Ascending aorta (tissue), 2 donors: ENCODE data around the gene PYGL. TPM values are rescaled to one million over a fixed set of nuclear protein-coding genes. Genes with fewer than 3 reads are reported as not detected.
"Not testable (repeated sequence)": the region's sequence is repeated elsewhere in the genome, so short reads cannot be mapped to it uniquely, and the experiment has no call there.

ENCODE experiments used
- DNase-seq, 2 donors: peaks; one replicate each; pipeline ENCODE4 v3.0.0-alpha.2; 2019; ENCODE audit warnings: low spot score in 2 of 2
- H3K27ac ChIP-seq, 2 donors: fragments of 200-600 bp; sonication (generic); one replicate each; pipeline ENCODE4 v1.5.1; 2016 to 2017; ENCODE audit warnings: mild to moderate bottlenecking in 1 of 2
- H3K27me3 ChIP-seq: fragments of 200-600 bp; sonication (generic); one replicate; pipeline ENCODE4 v1.5.1; 2017
- H3K36me3 ChIP-seq, 2 donors: fragments of 200-600 bp; sonication (generic); one replicate each; pipeline ENCODE4 v1.5.1; 2016
- H3K4me1 ChIP-seq, 2 donors: fragments of 200-600 bp; sonication (generic); one replicate each; pipeline ENCODE4 v1.5.1; 2016 to 2017; ENCODE audit warnings: mild to moderate bottlenecking in 1 of 2
- H3K4me3 ChIP-seq, 2 donors: fragments of 200-600 bp; sonication (generic); one replicate each; pipeline ENCODE4 v1.5.1; 2016 to 2017; ENCODE audit warnings: mild to moderate bottlenecking in 1 of 2
- H3K9me3 ChIP-seq, 2 donors: fragments of 200-600 bp; sonication (generic); one replicate each; pipeline ENCODE4 v1.5.1; 2016
- intact Hi-C: fragments of 100-400 bp; cut with DNase I; formaldehyde crosslinking; loops from one replicate; pipeline ENCODE4 v1.15.1; 2023
- total RNA-seq: library from RNA; depleted of rRNA; stranded (reverse); fragments of >200 nt; gene quantifications from one replicate; pipeline ENCODE4 v1.1.0, GENCODE V29; 2016
- TF ChIP-seq, protein P1 (sequence below), 3 experiments: fragments of 200-600 bp in 2 of 3; fragments of 450-650 bp in 1 of 3; sonication (generic) in 2 of 3; IDR thresholded peaks; one replicate each; pipeline ENCODE4 v1.5.1; 2016 to 2019; ENCODE audit warnings: antibody characterized with exemption in 3 of 3, mild to moderate bottlenecking in 1 of 3, moderate library complexity in 1 of 3

Gene PYGL
- total RNA-seq, 1 donor from 2014 or later: 13.8 TPM

GRCh38 chr14:50922803-50923202 lies 21.5 kb downstream of the PYGL start:
- no peaks in the 10 kb centered on the region for H3K27me3 ChIP-seq
- H3K36me3 ChIP-seq: peaks cover 12 to 51% of the 10 kb centered on the region in 2 donors
- no peaks in the 10 kb centered on the region for H3K9me3 ChIP-seq
- H3K4me3 ChIP-seq: no peak overlapping the region
- DNase-seq: no peak
- H3K4me1 ChIP-seq: no peaks in the 10 kb centered on the region
- TF ChIP-seq, protein P1, sequence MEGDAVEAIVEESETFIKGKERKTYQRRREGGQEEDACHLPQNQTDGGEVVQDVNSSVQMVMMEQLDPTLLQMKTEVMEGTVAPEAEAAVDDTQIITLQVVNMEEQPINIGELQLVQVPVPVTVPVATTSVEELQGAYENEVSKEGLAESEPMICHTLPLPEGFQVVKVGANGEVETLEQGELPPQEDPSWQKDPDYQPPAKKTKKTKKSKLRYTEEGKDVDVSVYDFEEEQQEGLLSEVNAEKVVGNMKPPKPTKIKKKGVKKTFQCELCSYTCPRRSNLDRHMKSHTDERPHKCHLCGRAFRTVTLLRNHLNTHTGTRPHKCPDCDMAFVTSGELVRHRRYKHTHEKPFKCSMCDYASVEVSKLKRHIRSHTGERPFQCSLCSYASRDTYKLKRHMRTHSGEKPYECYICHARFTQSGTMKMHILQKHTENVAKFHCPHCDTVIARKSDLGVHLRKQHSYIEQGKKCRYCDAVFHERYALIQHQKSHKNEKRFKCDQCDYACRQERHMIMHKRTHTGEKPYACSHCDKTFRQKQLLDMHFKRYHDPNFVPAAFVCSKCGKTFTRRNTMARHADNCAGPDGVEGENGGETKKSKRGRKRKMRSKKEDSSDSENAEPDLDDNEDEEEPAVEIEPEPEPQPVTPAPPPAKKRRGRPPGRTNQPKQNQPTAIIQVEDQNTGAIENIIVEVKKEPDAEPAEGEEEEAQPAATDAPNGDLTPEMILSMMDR (IDR thresholded peaks at IDR 0.05): no peak
- H3K27ac ChIP-seq: no peak overlapping the region
- intact Hi-C loops: no loop called here

DNA sequence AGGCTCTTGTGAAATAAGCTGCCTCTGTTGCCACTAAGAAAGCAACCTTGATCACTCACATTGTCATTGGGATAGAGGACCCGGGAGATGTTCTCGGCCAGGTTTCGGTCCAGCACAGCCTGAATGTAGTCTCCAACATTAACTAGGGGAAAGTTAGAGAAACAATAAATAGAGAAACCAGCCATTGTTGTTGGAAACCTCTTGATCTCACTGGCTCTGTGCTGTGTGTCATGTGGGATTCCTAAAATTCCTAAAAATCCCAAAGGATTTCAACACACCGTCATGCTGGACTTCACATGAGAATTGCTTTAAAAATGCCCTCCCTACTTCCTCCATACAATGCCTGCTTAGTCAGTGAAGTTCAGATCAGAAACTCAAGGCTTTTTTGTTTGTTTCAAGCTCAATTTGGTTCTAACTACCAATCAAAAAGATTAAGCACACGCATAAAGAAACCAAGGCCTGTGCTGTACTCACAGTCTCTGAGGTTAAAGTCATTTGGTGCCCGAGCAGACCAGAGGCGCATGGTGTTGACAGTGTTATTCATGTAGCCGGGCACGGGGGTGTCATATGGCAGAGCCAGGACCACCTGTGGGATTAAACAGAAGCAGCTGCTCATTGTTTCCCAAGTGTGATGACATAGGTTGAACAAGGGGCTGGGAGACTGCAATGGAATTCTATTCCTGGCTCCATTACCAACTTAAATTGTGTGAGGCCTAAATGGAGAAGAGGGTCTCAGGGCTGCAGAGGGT lies 23.6 kb downstream of the PYGL start:
- peaks cover 30 to 63% of the 10 kb centered on the region in 2 donors for H3K36me3 ChIP-seq
- no peaks in the 10 kb centered on the region for H3K9me3 ChIP-seq
- DNase-seq: no peak
- H3K27ac ChIP-seq: peak overlapping the region in 1 of 2 donors; percentile 3
- TF ChIP-seq, protein P1 (IDR thresholded peaks at IDR 0.05): no peak
- no peaks in the 10 kb centered on the region for H3K27me3 ChIP-seq
- no peak overlapping the region for H3K4me3 ChIP-seq
- no peaks in the 10 kb centered on the region for H3K4me1 ChIP-seq
- intact Hi-C loops: no loop called here

- H3K27me3 ChIP-seq, H3K9me3 ChIP-seq, H3K4me3 ChIP-seq, DNase-seq, H3K27ac ChIP-seq, intact Hi-C loops, H3K4me1 ChIP-seq: not testable (repeated sequence)
- H3K36me3 ChIP-seq: peaks cover 39 to 65% of the 10 kb centered on the region in 2 donors
Observed at GRCh38 chr14:50919524-50919923, 24.8 kb downstream of the PYGL start.

DNA sequence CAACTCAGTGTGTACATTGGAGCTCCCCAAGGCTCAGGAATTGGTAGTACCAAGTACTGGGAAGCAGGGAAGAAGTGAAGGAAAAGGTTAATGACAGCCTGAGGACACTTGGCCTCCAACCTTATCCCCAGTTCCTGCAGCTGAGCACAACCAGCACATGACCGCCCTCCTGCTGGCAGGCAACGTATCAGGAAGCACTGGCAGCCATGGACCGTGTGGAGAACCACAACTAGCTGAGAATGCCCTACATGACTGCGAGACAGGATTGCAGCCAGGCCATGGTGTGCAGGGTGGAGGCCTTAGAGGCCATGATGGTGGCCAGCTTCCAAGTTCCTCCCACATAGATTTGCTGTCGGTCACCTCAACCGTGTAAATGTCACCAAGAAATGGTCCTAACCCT lies 26.8 kb downstream of the PYGL start:
- TF ChIP-seq, protein P1 (IDR thresholded peaks at IDR 0.05): no peak
- H3K27me3 ChIP-seq: no peaks in the 10 kb centered on the region
- no peaks in the 10 kb centered on the region for H3K9me3 ChIP-seq
- H3K4me1 ChIP-seq: no peaks in the 10 kb centered on the region
- no peak overlapping the region for H3K4me3 ChIP-seq
- H3K36me3 ChIP-seq: peaks cover 54 to 69% of the 10 kb centered on the region in 2 donors
- intact Hi-C loops: no loop called here
- no peak overlapping the region for H3K27ac ChIP-seq
- DNase-seq: no peak

DNA sequence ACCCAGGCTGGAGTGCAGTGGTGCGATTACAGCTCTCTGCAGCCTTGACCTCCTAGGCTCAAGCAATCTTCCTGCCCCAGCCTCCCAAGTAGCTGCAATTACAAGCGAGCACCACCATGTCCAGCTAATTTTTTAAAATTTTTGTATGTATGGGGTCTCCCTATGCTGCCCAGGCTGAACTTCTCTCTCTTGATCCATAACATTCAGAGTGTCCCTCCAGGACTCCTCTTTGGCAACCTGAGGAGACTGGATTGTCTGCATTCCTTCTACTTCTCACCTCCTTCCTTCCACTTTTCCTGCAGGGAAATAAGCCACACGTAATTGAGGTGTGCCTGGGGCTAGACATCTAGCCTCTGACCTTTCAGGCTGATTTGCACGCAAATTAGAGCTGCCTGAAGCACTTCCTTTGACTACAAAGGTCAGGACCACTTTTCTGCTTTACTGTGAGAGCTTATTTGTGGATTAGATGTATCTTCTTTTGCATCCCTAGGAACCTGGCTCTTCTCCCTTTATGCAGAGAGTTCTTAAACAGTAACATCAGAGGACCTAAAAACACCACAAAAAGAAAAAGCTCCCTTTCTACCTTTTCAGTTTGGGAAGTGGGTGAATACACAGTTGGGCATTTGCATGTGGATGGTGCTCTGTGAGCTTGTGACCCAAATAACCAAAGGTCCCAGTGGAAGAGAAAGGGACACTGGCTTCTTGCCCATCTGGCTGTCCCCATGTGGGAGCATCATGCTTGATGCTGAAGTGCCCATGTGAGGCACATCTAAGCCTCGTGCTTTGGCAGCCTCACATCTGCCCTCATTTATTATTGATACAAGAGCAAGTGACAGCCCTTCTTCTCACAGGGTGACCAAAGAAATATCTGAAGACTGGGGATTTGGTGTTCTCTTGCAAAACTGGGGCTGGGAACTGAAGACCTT lies 33.5 kb downstream of the PYGL start:
- intact Hi-C loops: no loop called here
- Histone ChIP-seq H3K9me3 (no peaks in the 10 kb centered on the region), H3K4me3 (no peak overlapping the region), H3K27me3 (no peaks in the 10 kb centered on the region), H3K36me3 (peaks cover 80 to 96% of the 10 kb centered on the region in 2 donors), H3K4me1 (no peaks in the 10 kb centered on the region), H3K27ac (no peak overlapping the region)
- DNase-seq: no peak
- TF ChIP-seq, protein P1 (IDR thresholded peaks at IDR 0.05): no peak
